ENCODE data around the gene MBNL2. TPM values are rescaled to one million over a fixed set of nuclear protein-coding genes. Genes with fewer than 3 reads are reported as not detected.

Gene MBNL2
- total RNA-seq, 1 experiment from 2014 or later = 0.17 TPM

DNA sequence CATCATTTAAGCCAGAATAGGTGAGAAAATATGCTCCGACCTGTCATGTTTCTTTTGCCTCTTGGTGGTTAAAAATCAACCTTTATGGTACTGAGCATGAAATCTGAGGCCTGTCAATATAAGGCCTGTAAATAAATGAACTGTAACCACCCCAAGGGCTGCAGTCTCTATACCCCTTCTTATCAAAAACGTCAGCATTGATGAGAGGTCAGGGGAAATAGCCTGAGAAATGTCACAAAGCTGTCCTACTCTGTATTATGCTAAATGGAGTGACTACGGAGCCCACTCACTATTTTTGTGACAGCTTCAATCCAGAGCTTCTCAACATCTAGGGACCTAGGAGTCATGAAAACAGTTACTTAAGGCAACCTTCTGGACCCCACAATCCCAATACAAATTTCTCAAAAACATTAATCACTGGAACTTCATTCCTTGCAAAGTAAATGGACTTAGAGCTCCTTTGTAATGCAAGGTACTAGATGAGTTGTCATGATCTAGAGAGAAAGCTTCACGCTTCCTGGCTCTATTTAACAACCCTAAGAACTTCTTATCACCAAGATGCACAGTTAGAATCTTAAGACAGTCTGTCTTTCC is 209.1 kb downstream of the MBNL2 start:
- H3K79me2 ChIP-seq (ENCODE audit: insufficient read depth, low read length) = peaks cover 2% of the 10 kb centered on the region; the same call in 1 of the 2 replicates
- no CpG with 5 or more reads among the region's 4 CpGs for WGBS (ENCODE audit: extremely low coverage, insufficient read length, low lambda C conversion rate)
- peak overlapping the region; percentile 94 to 98 for H3K4me3 Mint-ChIP-seq

More for the DNA sequence above, 209.1 kb downstream of the MBNL2 start:
- Mint-ChIP-seq H3K9me3 (no peaks in the 10 kb centered on the region; a peak in 1 of 5 replicates), H3K36me3 (ENCODE audit: insufficient read depth in 1 of 3, low read depth in 3 of 3) (peaks cover 0 to 1% (median 0%) of the 10 kb centered on the region in 3 experiments; a peak in 1 of 7 replicates), H3K27ac (no peak overlapping the region), H3K27me3 (ENCODE audit: low read depth) (no peaks in the 10 kb centered on the region), H3K4me1 (peaks cover 27 to 29% of the 10 kb centered on the region in 2 experiments)
- Histone ChIP-seq H3K4ac (ENCODE audit: low read depth, low read length) (no peak overlapping the region), H3K9me3 (ENCODE audit: control insufficient read depth, low read depth, low read length) (no peaks in the 10 kb centered on the region), H3K27ac (ENCODE audit: insufficient read length, low read depth, low read length) (no peak overlapping the region), H3K9ac (ENCODE audit: extremely low read depth, insufficient read length, low read length) (no peak overlapping the region), H3K27me3 (ENCODE audit: insufficient read depth, low read length) (no peaks in the 10 kb centered on the region), H4K20me1 (ENCODE audit: control insufficient read depth, insufficient read depth, insufficient read length) (no peaks in the 10 kb centered on the region), H2BK15ac (ENCODE audit: low read depth, low read length) (no peak overlapping the region), H2BK120ac (ENCODE audit: low read depth, low read length, poor library complexity, severe bottlenecking) (no peak overlapping the region), H3K18ac (ENCODE audit: insufficient read length, low read depth, low read length) (no peak overlapping the region), H2AK5ac (ENCODE audit: insufficient read length, low read length) (no peak overlapping the region), H3K79me1 (ENCODE audit: insufficient read depth, low read depth, low read length, poor library complexity, severe bottlenecking) (no peaks in the 10 kb centered on the region), H3K23me2 (ENCODE audit: insufficient read length, low read depth, low read length, poor library complexity, severe bottlenecking) (peaks cover 10% of the 10 kb centered on the region), H3K4me2 (ENCODE audit: insufficient read depth, insufficient read length, low read length) (peak overlapping the region; percentile 17), H4K91ac (ENCODE audit: insufficient read length, low read depth, low read length) (no peak overlapping the region), H2BK12ac (ENCODE audit: insufficient read length, low read depth, low read length) (no peak overlapping the region), H4K5ac (ENCODE audit: insufficient read length, low read depth, low read length) (no peak overlapping the region), H2BK20ac (ENCODE audit: low read depth, low read length, poor library complexity, severe bottlenecking) (no peak overlapping the region), H3T11ph (ENCODE audit: low read length) (no peak overlapping the region), H3K14ac (ENCODE audit: insufficient read depth, low read length) (no peak overlapping the region), H2BK5ac (ENCODE audit: insufficient read length, low read length) (no peak overlapping the region), H4K8ac (replicated peaks; ENCODE audit: insufficient read length, low read depth, low read length) (no peak overlapping the region), H3K23ac (ENCODE audit: insufficient read length, low read depth, low read length) (no peak overlapping the region), H3K4me1 (ENCODE audit: insufficient read depth, low read length) (peaks cover 6% of the 10 kb centered on the region), H3K56ac (ENCODE audit: insufficient read length, low read depth, low read length) (no peak overlapping the region), H2AFZ (ENCODE audit: low read length) (no peak overlapping the region)
- TF ChIP-seq, protein P1, sequence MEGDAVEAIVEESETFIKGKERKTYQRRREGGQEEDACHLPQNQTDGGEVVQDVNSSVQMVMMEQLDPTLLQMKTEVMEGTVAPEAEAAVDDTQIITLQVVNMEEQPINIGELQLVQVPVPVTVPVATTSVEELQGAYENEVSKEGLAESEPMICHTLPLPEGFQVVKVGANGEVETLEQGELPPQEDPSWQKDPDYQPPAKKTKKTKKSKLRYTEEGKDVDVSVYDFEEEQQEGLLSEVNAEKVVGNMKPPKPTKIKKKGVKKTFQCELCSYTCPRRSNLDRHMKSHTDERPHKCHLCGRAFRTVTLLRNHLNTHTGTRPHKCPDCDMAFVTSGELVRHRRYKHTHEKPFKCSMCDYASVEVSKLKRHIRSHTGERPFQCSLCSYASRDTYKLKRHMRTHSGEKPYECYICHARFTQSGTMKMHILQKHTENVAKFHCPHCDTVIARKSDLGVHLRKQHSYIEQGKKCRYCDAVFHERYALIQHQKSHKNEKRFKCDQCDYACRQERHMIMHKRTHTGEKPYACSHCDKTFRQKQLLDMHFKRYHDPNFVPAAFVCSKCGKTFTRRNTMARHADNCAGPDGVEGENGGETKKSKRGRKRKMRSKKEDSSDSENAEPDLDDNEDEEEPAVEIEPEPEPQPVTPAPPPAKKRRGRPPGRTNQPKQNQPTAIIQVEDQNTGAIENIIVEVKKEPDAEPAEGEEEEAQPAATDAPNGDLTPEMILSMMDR (conservative IDR thresholded peaks at IDR 0.05) = no peak
- no peak for DNase-seq

Measured in H9 (cell line).